AG09309 (cell line): ENCODE data around the gene SLC4A4.

ENCODE experiments used
- DNase-seq: peaks from one replicate; pipeline ENCODE4 v3.0.0-alpha.2; 2010; ENCODE audit warnings: low read depth
- H3K4me3 ChIP-seq: 2 replicates; pipeline ENCODE4 v1.5.1; 2011; ENCODE audit warnings: mild to moderate bottlenecking, low read depth, low read length, moderate library complexity; ENCODE audit not compliant: control insufficient read depth
- CTCF ChIP-seq: IDR thresholded peaks from 2 replicates; pipeline ENCODE4 v1.5.1; 2011; ENCODE audit warnings: mild to moderate bottlenecking, low read depth, low read length, inconsistent platforms; ENCODE audit not compliant: insufficient read depth, control insufficient read depth; ENCODE audit errors: missing control alignments

The SLC4A4 gene

GRCh38 chr4:71333368-71333767 lies 5.5 kb upstream of the SLC4A4 start:
- DNase-seq = no peak
- TF ChIP-seq CTCF = no peak

GRCh38 chr4:71333960-71334359 lies 4.9 kb upstream of the SLC4A4 start:
- no peak for TF ChIP-seq CTCF
- H3K4me3 ChIP-seq = no peak overlapping the region
- no peak for DNase-seq

More at GRCh38 chr4:71333368-71333767, 5.5 kb upstream of the SLC4A4 start:
- no peak overlapping the region for H3K4me3 ChIP-seq

GRCh38 chr4:71334465-71334882 lies 4.3 kb upstream of the SLC4A4 start:
- TF ChIP-seq CTCF = no peak
- no peak for DNase-seq
- H3K4me3 ChIP-seq = no peak overlapping the region

GRCh38 chr4:71343670-71344466 lies 5.0 kb downstream of the SLC4A4 start:
- TF ChIP-seq CTCF = no peak
- H3K4me3 ChIP-seq = no peak overlapping the region
- DNase-seq = no peak

- H3K4me3 ChIP-seq = no peak overlapping the region
- DNase-seq = no peak
- no peak for TF ChIP-seq CTCF
Observed at GRCh38 chr4:71346710-71347109, 7.9 kb downstream of the SLC4A4 start.

GRCh38 chr4:71348586-71348985 lies 9.8 kb downstream of the SLC4A4 start:
- no peak for TF ChIP-seq CTCF

More at GRCh38 chr4:71348586-71348985, 9.8 kb downstream of the SLC4A4 start:
- DNase-seq = no peak
- no peak overlapping the region for H3K4me3 ChIP-seq
